KMS-11 (cell line): ENCODE data around the gene IP6K1.
"Not testable (repeated sequence)": the region's sequence is repeated elsewhere in the genome, so short reads cannot be mapped to it uniquely, and the experiment has no call there.

Experiments used
- H2AFZ ChIP-seq: fragments of 200-600 bp; sonication (generic); 2 replicates; pipeline ENCODE4 v1.6.1; 2016; ENCODE audit warnings: antibody characterized with exemption, mixed run types, low read depth
- H3K27ac ChIP-seq: fragments of 200-600 bp; sonication (generic); 2 replicates; pipeline ENCODE4 v1.6.1; 2016; ENCODE audit warnings: mild to moderate bottlenecking, mixed run types
- H3K27me3 ChIP-seq: fragments of 200-600 bp; sonication (generic); 2 replicates; pipeline ENCODE4 v1.6.1; 2017; ENCODE audit warnings: mild to moderate bottlenecking, low read depth, mixed run types, moderate library complexity; ENCODE audit not compliant: insufficient read depth
- H3K36me3 ChIP-seq: fragments of 200-600 bp; sonication (generic); 2 replicates; pipeline ENCODE4 v1.6.1; 2017; ENCODE audit warnings: mild to moderate bottlenecking, mixed run types; ENCODE audit not compliant: insufficient read depth
- H3K4me1 ChIP-seq: fragments of 200-600 bp; sonication (generic); 2 replicates; pipeline ENCODE4 v1.6.1; 2016; ENCODE audit warnings: mild to moderate bottlenecking, low read depth, mixed run types; ENCODE audit not compliant: poor library complexity, severe bottlenecking
- H3K4me2 ChIP-seq: fragments of 200-600 bp; sonication (generic); 2 replicates; pipeline ENCODE4 v1.7.0; 2016; ENCODE audit warnings: mild to moderate bottlenecking, mixed run types
- H3K4me3 ChIP-seq: fragments of 200-600 bp; sonication (generic); IDR thresholded peaks from 2 replicates; pipeline ENCODE4 v1.6.1; 2017; ENCODE audit warnings: low read depth, low read length, mixed read lengths; ENCODE audit not compliant: insufficient read depth
- H3K79me2 ChIP-seq: fragments of 200-600 bp; sonication (generic); 2 replicates; pipeline ENCODE4 v1.6.1; 2016; ENCODE audit warnings: low read depth, mixed run types; ENCODE audit not compliant: insufficient read depth
- H3K9ac ChIP-seq: fragments of 200-600 bp; sonication (generic); 2 replicates; pipeline ENCODE4 v1.6.1; 2016; ENCODE audit warnings: mild to moderate bottlenecking, mixed run types
- H4K20me1 ChIP-seq: fragments of 200-600 bp; sonication (generic); 2 replicates; pipeline ENCODE4 v1.6.1; 2016; ENCODE audit warnings: mild to moderate bottlenecking, mixed run types; ENCODE audit not compliant: insufficient read depth
- TF ChIP-seq, protein P1 (sequence below): fragments of 200-600 bp; sonication (generic); conservative IDR thresholded peaks from 2 replicates; pipeline ENCODE4 v1.6.1; 2017; ENCODE audit warnings: low read depth, mild to moderate bottlenecking, antibody characterized with exemption, low read length, moderate library complexity, mixed read lengths

The IP6K1 gene

DNA sequence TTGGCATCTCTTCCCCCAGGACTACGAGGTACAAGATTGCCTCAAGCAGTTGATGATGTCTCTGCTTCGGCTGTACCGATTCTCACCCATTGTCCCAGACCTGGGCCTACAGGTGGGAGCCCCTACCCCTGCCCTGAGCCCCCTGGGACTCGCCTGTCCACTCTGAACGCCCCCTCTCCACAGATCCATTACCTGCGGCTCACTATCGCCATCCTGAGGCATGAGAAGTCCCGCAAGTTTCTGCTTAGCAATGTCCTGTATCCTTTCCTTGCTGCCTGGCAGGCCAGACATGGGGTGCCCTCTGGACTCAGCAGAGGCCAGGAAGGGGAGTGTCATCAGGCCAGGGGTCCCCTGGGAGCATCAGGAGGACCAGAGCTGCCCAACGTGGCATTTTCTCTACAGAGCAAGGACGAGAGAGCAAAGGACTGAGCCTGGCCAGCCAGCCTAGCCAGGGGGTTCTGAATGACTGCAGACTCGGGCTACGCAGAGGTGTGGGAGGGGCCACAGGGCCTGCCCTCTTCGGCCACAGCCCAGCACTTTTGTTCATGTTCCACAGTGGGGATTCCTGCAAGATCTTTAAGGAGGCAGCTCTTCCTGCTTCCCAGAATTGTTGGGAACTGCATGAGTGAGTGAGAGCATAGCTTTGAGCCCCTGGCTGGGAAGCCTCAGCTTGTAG lies 85.8 kb downstream of the IP6K1 start:
- Histone ChIP-seq H2AFZ (no peak overlapping the region), H3K27me3 (no peaks in the 10 kb centered on the region), H3K4me3 (no peak overlapping the region), H3K36me3 (no peaks in the 10 kb centered on the region), H4K20me1 (no peaks in the 10 kb centered on the region), H3K9ac (no peak overlapping the region), H3K27ac (no peak overlapping the region), H3K79me2 (no peaks in the 10 kb centered on the region), H3K4me2 (no peak overlapping the region), H3K4me1 (no peaks in the 10 kb centered on the region)
- TF ChIP-seq, protein P1, sequence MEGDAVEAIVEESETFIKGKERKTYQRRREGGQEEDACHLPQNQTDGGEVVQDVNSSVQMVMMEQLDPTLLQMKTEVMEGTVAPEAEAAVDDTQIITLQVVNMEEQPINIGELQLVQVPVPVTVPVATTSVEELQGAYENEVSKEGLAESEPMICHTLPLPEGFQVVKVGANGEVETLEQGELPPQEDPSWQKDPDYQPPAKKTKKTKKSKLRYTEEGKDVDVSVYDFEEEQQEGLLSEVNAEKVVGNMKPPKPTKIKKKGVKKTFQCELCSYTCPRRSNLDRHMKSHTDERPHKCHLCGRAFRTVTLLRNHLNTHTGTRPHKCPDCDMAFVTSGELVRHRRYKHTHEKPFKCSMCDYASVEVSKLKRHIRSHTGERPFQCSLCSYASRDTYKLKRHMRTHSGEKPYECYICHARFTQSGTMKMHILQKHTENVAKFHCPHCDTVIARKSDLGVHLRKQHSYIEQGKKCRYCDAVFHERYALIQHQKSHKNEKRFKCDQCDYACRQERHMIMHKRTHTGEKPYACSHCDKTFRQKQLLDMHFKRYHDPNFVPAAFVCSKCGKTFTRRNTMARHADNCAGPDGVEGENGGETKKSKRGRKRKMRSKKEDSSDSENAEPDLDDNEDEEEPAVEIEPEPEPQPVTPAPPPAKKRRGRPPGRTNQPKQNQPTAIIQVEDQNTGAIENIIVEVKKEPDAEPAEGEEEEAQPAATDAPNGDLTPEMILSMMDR = no peak

DNA sequence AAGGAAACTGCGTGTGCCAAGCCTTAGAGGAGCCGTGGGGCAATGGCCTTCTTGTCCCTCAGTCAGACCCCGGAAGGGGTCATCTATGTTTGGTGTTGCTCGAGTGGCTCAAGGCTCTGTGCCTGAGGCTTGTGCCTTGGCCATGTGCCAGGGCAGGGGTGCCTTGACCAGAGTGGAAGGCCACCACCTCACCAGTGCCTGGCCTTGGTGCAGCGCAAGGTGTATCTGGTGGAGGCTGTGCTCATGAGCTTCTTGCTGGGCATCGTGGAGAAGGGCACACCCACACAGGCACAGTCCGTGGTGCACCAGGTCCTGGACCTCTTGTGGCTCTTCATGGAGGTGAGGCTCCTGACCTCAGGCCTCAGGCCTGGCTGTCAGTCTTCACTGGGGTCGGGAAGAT lies 86.3 kb downstream of the IP6K1 start:
- no peaks in the 10 kb centered on the region for H3K36me3 ChIP-seq
- no peak overlapping the region for H3K4me2 ChIP-seq
- TF ChIP-seq, protein P1 = no peak
- H3K79me2 ChIP-seq = no peaks in the 10 kb centered on the region
- H3K9ac ChIP-seq = no peak overlapping the region
- H3K4me1 ChIP-seq = no peaks in the 10 kb centered on the region
- H2AFZ ChIP-seq = no peak overlapping the region
- H3K4me3 ChIP-seq = no peak overlapping the region
- H3K27ac ChIP-seq = no peak overlapping the region
- H3K27me3 ChIP-seq = no peaks in the 10 kb centered on the region
- H4K20me1 ChIP-seq = no peaks in the 10 kb centered on the region

DNA sequence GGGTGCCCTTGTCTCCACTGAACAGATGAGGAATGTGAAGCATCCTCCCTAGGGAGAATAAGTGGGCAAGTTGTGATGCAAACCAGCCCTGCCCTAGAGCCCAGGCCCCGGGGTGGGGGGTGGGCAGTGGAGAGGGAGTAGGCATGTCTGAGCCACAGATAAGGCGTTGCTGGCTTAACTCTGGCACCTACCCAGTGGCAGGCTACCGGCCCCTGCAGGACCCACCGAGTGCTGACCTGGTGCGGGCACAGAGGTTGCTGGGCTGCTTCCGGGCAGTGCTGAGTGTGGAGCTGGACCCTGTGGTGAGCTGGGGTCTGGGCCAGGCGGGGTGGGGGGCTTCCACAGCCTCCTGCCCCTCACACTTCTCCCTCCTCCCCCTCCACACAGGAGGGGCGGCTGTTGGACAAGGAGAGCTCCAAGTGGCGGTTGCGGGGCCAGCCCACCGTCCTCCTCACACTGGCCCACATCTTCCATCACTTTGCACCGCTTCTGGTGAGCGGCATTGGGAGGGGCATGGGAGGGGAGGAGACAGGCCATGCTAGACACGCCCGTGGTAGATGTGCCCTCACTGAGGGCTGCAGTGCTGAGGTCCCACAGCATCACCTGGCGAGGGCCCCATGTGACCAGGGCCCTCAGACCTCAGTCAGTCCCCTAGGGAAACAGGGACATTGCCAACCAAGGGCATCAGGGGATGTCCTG lies 86.9 kb downstream of the IP6K1 start:
- no peak overlapping the region for H3K4me2 ChIP-seq
- no peak overlapping the region for H3K9ac ChIP-seq
- no peaks in the 10 kb centered on the region for H3K27me3 ChIP-seq
- no peak overlapping the region for H3K27ac ChIP-seq
- no peak overlapping the region for H3K4me3 ChIP-seq
- H3K79me2 ChIP-seq = no peaks in the 10 kb centered on the region
- TF ChIP-seq, protein P1 = no peak
- H3K4me1 ChIP-seq = no peaks in the 10 kb centered on the region
- no peaks in the 10 kb centered on the region for H3K36me3 ChIP-seq
- H4K20me1 ChIP-seq = no peaks in the 10 kb centered on the region
- H2AFZ ChIP-seq = no peak overlapping the region

DNA sequence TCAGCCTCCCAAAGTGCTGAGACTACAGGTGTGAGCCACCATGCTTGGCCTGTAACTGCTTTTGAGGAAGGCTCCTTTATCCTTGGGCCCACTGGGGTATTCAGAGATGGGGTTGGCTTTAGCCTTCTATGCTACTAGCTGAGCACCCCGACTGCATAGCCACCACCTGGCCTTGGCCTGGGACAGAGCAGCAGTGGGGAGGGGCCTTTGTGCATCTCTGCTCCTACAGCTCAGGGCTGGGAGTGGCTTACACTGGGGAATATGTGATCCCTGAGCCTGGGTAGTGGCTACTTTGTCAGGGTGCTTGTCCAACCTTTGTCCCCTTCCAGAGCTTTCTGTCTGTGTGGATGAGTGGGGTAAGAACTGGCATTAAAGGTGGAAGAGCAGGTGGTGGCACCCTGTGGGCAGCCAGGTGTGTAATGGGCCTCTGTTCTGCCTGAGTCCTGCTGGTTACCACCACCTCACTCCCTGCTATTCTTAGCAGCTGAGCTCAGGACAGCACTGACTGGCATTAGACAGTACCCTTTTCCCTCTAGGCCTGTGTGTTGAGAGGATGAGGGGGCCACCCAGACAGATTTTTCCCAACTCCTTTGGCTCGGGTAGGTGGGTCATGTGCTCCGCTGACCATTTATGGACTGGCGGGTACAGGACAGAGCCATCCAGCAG lies 90.9 kb downstream of the IP6K1 start:
- H3K27ac ChIP-seq, H3K4me1 ChIP-seq, H4K20me1 ChIP-seq, H3K79me2 ChIP-seq, H2AFZ ChIP-seq, H3K4me2 ChIP-seq, H3K4me3 ChIP-seq, H3K36me3 ChIP-seq, H3K9ac ChIP-seq, H3K27me3 ChIP-seq: not testable (repeated sequence)

DNA sequence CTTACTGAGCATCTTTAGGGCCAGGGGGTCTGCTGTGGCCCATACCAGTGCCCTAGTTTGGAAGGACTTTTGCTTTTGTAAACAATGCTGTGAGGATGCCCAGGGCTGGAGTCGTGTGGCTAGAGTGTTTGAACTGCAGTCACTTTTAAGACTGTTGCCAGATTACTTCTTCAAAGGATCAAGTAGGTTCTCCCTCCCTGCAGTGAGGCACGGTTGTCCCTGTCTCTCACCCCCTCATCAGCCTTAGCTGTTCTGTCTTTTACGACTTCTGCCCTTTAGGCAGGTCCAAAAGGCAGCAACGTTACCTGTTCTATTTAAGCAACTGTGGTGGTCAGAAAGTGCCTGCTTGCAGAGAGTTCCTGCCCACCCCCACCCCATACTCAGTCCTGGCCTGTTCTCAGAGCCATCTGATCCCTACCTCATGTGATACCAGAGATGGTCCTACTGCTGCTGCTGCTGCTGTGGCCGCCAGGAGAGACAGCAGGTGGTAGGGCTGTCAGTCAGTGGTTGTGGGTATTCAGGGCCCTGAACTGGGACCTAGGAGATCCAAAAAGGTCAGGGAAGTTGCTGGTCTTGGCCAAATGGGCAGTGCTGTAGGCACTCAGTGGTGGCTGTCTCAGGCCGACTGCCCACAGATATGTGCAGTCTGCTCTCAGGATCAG lies 91.8 kb downstream of the IP6K1 start:
- not testable (repeated sequence) for H3K36me3 ChIP-seq, H4K20me1 ChIP-seq, H3K27ac ChIP-seq, H3K4me3 ChIP-seq, H3K79me2 ChIP-seq, H3K27me3 ChIP-seq, H3K4me1 ChIP-seq, H2AFZ ChIP-seq, H3K4me2 ChIP-seq, H3K9ac ChIP-seq

DNA sequence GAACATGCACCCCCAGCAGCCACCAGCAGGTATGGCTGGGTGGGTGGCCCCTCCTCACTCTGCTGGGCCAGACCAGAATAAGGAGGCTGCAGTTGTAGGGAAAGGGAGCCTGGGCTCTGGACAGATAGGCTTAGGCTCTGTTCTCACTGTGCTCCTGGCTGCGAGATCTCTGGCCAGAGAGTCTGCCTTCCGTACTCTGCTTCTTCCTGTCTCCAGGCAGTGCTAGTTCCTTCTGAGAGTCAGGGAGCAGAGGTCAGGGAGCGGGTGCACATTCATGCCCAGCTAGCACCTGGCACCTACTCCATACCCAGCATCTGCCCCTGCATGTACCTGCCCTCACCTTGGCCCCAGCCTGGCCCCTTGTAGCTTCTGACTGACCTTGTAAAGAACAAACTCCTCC lies 94.9 kb downstream of the IP6K1 start:
- not testable (repeated sequence) for H3K36me3 ChIP-seq, H3K79me2 ChIP-seq, H3K27me3 ChIP-seq, H3K4me1 ChIP-seq, H3K9ac ChIP-seq, H3K27ac ChIP-seq, H3K4me3 ChIP-seq, H4K20me1 ChIP-seq, H2AFZ ChIP-seq, H3K4me2 ChIP-seq

DNA sequence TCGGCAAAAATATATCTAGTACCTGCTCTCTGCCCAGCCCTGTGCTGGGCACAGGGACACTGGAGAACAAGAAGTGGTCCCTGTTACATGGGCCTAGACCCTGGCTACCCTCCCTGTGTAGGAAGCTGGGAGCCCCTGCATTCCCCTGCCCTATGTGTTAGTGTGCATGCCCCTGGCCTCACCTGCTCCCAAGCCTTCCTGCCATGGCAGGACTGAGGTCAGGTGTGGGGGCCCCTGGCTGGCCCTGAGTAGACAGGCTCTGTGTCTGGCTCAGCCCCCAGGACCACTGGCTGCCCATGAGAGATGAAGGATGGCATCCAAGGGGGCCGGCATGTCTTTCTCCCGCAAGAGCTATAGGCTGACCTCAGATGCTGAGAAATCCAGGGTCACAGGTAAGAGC lies 95.5 kb downstream of the IP6K1 start:
- H3K4me3 ChIP-seq, H3K4me1 ChIP-seq, H3K27ac ChIP-seq, H4K20me1 ChIP-seq, H3K27me3 ChIP-seq, H3K36me3 ChIP-seq, H3K4me2 ChIP-seq, H2AFZ ChIP-seq, H3K79me2 ChIP-seq, H3K9ac ChIP-seq: not testable (repeated sequence)
